HCT116 (cell line): ENCODE measurements around the gene RPS6KC1. TPM values are rescaled to one million over a fixed set of nuclear protein-coding genes. Genes with fewer than 3 reads are reported as not detected.

ENCODE experiments used
- ATAC-seq: fragments of 200-7000 bp; cut with Tn5 transposase; 2 replicates; pipeline ENCODE4 v1.9.1; 2020; ENCODE audit warnings: mild to moderate bottlenecking, moderate library complexity
- BruUV-seq: library from RNA; stranded (reverse); fragments of 400-500 nt; replicated peaks from 2 replicates; lab custom pipeline; 2021; lab: Mats Ljungman, UMichigan
- CTCF ChIA-PET: fragments of 300-600 bp; sonication (Branson Sonifier 250); formaldehyde crosslinking; loops from one replicate; lab custom pipeline; 2021; ENCODE audit warnings: antibody characterized with exemption; lab: Charles Lee
- POLR2A ChIA-PET: fragments of 300-600, 350-600 bp; sonication (Branson Sonifier 250); formaldehyde crosslinking; loops from one replicate; lab custom pipeline; 2021; ENCODE audit warnings: antibody characterized with exemption; lab: Charles Lee
- RAD21 ChIA-PET, 2 experiments: fragments of 300-600 bp; sonication (Branson Sonifier 250); formaldehyde crosslinking; loops; one replicate each; lab custom pipeline; 2023; ENCODE audit warnings: low total read pairs in 2 of 2; ENCODE audit not compliant: uncharacterized antibody in 2 of 2, unreplicated experiment in 2 of 2, low non-redundant PET in 1 of 2; lab: Charles Lee
- DNase-seq: peaks from one replicate; pipeline ENCODE4 v3.0.0-alpha.2; 2010; ENCODE audit warnings: low read depth, low spot score
- H2AFZ ChIP-seq: fragments of 200-600 bp; shearing (Covaris generic), sonication (generic); 2 replicates; pipeline ENCODE4 v1.6.1; 2017; ENCODE audit warnings: low read depth, mixed run types, mixed read lengths, antibody characterized with exemption, low read length; ENCODE audit not compliant: poor library complexity, severe bottlenecking
- H3K27ac ChIP-seq: 2 replicates; pipeline ENCODE4 v1.5.1; 2012; ENCODE audit warnings: low read depth, low read length
- H3K27me3 ChIP-seq: fragments of 200-600 bp; sonication (generic); 2 replicates; pipeline ENCODE4 v1.6.1; 2016; ENCODE audit warnings: mixed run types, low read length, mixed read lengths; ENCODE audit not compliant: insufficient read depth
- H3K36me3 ChIP-seq, 2 experiments: fragments of 200-500 bp in 1 of 2; fragments of 200-600 bp in 1 of 2; sonication (Bioruptor generic) in 1 of 2; sonication (generic) in 1 of 2; 2 replicates each; pipeline versions ENCODE4 v1.5.1 to v1.6.1; 2014 to 2016; ENCODE audit warnings: low read length in 2 of 2, inconsistent platforms in 1 of 2, mixed read lengths in 1 of 2, mixed run types in 1 of 2; ENCODE audit not compliant: insufficient read depth in 2 of 2, control insufficient read depth in 1 of 2
- H3K4me1 ChIP-seq, 2 experiments: fragments of 200-600 bp in 1 of 2; sonication (generic) in 1 of 2; 2 replicates each; pipeline versions ENCODE4 v1.5.1 to v1.6.1; 2012 to 2017; ENCODE audit warnings: low read length in 2 of 2, inconsistent platforms in 1 of 2, mild to moderate bottlenecking in 1 of 2, mixed read lengths in 1 of 2, mixed run types in 1 of 2, moderate library complexity in 1 of 2; ENCODE audit not compliant: insufficient read depth in 2 of 2, control insufficient read depth in 1 of 2
- H3K4me2 ChIP-seq: fragments of 200-600 bp; sonication (generic); 2 replicates; pipeline ENCODE4 v1.6.1; 2017; ENCODE audit warnings: mixed run types, low read length, mixed read lengths
- H3K4me3 ChIP-seq, 2 experiments: fragments of 200-600 bp in 1 of 2; sonication (generic) in 1 of 2; replicated peaks in 1 of 2; 2 replicates each; pipeline ENCODE4 v1.5.1; 2011 to 2016; ENCODE audit warnings: low read length in 2 of 2, control low read depth in 1 of 2, low read depth in 1 of 2, mild to moderate bottlenecking in 1 of 2, mixed read lengths in 1 of 2, mixed run types in 1 of 2
- H3K79me2 ChIP-seq: fragments of 200-600 bp; sonication (generic); 2 replicates; pipeline ENCODE4 v1.6.1; 2017; ENCODE audit warnings: mild to moderate bottlenecking, mixed run types, low read length, moderate library complexity, mixed read lengths; ENCODE audit not compliant: insufficient read depth
- H3K9ac ChIP-seq: fragments of 200-600 bp; sonication (generic); 2 replicates; pipeline ENCODE4 v1.6.1; 2016; ENCODE audit warnings: low read length, mixed read lengths
- H3K9me2 ChIP-seq: fragments of 200-600 bp; sonication (generic), shearing (Covaris generic); 2 replicates; pipeline ENCODE4 v1.6.1; 2017; ENCODE audit warnings: mixed run types, mild to moderate bottlenecking, moderate library complexity; ENCODE audit not compliant: insufficient read depth
- H3K9me3 ChIP-seq, 2 experiments: fragments of 200-500 bp in 1 of 2; fragments of 200-600 bp in 1 of 2; sonication (Bioruptor generic) in 1 of 2; sonication (generic) in 1 of 2; 2 replicates each; pipeline ENCODE4 v1.6.1; 2014 to 2017; ENCODE audit warnings: low read length in 2 of 2, mixed read lengths in 2 of 2, inconsistent platforms in 1 of 2, low read depth in 1 of 2, mild to moderate bottlenecking in 1 of 2, mixed run types in 1 of 2, moderate library complexity in 1 of 2; ENCODE audit not compliant: control insufficient read depth in 1 of 2, insufficient read depth in 1 of 2
- H4K20me1 ChIP-seq: fragments of 200-600 bp; sonication (generic), shearing (Covaris generic); 2 replicates; pipeline ENCODE4 v1.6.1; 2017; ENCODE audit warnings: mixed run types, mild to moderate bottlenecking, moderate library complexity; ENCODE audit not compliant: insufficient read depth
- CBX3 ChIP-seq: IDR thresholded peaks from 2 replicates; pipeline ENCODE4 v1.6.1; 2012; ENCODE audit warnings: low read depth
- EZH2 ChIP-seq: fragments of 200-600 bp; sonication (generic); IDR thresholded peaks from 2 replicates; pipeline ENCODE4 v1.6.1; 2017; ENCODE audit warnings: antibody characterized with exemption, mixed run types
- EZH2phosphoT487 ChIP-seq: fragments of 200-600 bp; IDR thresholded peaks from 2 replicates; pipeline ENCODE4 v1.6.1; 2018; ENCODE audit warnings: antibody characterized with exemption, borderline replicate concordance
- FOSL1 ChIP-seq: IDR thresholded peaks from 2 replicates; pipeline ENCODE4 v1.6.1; 2012; ENCODE audit warnings: low read depth
- JUND ChIP-seq: IDR thresholded peaks from 2 replicates; pipeline ENCODE4 v1.6.1; 2012
- POLR2A ChIP-seq: IDR thresholded peaks from 2 replicates; pipeline ENCODE4 v1.7.0; 2011; ENCODE audit warnings: borderline replicate concordance; ENCODE audit not compliant: insufficient read depth, insufficient read length; ENCODE audit errors: extremely low read depth
- POLR2AphosphoS5 ChIP-seq: IDR thresholded peaks from 2 replicates; pipeline ENCODE4 v1.6.1; 2011; ENCODE audit warnings: mild to moderate bottlenecking, low read depth, low read length, moderate library complexity
- RAD21 ChIP-seq: IDR thresholded peaks from 2 replicates; pipeline ENCODE4 v1.6.1; 2012; ENCODE audit warnings: low read depth, mild to moderate bottlenecking
- SP1 ChIP-seq: IDR thresholded peaks from 2 replicates; pipeline ENCODE4 v1.6.1; 2012; ENCODE audit warnings: low read depth
- SRF ChIP-seq: IDR thresholded peaks from 2 replicates; pipeline ENCODE4 v1.6.1; 2012; ENCODE audit warnings: low read depth
- ZFX ChIP-seq: fragments of 450-650 bp; IDR thresholded peaks from 2 replicates; pipeline ENCODE4 v1.6.1; 2017
- intact Hi-C: fragments of 100-400 bp; cut with micrococcal nuclease; formaldehyde crosslinking; loops from 2 replicates; pipeline ENCODE4 v1.10.0; 2022
- total RNA-seq: library from RNA; stranded (reverse); gene quantifications from one replicate; pipeline ENCODE4 v1.2.1, GENCODE V29; 2021; ENCODE audit not compliant: unreplicated experiment
- TF ChIP-seq, protein P1 (sequence below): IDR thresholded peaks from 2 replicates; pipeline ENCODE4 v1.6.1; 2012
- TF ChIP-seq, protein P2 (sequence below): IDR thresholded peaks from 2 replicates; pipeline ENCODE4 v1.6.1; 2011; ENCODE audit warnings: mild to moderate bottlenecking, low read length, moderate library complexity; ENCODE audit not compliant: insufficient replicate concordance; ENCODE audit errors: extremely low read depth
- TF ChIP-seq, protein P3 (sequence below), 3 experiments: fragments of 200-600 bp in 1 of 3; sonication (generic) in 1 of 3; IDR thresholded peaks in 2 of 3; conservative IDR thresholded peaks in 1 of 3; 2 replicates each; pipeline ENCODE4 v1.5.1; 2012 to 2017; ENCODE audit warnings: low read depth in 2 of 3, low read length in 2 of 3, antibody characterized with exemption in 1 of 3, borderline replicate concordance in 1 of 3, control low read depth in 1 of 3, mild to moderate bottlenecking in 1 of 3, mixed read lengths in 1 of 3, mixed run types in 1 of 3, moderate library complexity in 1 of 3; ENCODE audit not compliant: insufficient read depth in 1 of 3

The RPS6KC1 gene
- total RNA-seq, 1 experiment from 2014 or later, result 15.9 TPM

DNA sequence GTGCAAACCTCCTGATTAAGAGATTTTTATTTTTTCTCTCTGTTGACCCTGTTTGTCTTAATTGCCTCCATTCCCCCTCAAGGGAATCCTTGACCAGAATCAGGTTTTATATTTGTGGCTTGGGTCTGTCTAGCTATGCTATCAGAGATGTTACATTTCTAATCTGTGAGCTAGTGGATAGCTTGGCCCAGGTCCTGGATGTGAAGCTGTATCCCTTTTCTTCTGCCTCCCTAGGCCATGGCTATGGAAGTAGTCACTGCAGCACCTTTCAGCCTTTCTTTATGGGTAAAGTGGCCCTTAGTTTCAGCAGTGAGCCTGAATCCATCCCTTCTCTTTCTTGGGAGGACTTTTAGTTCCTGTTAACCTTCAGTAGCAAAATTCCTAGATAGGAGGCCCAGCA, 18.4 kb upstream of the RPS6KC1 start:
- H3K4me1 ChIP-seq, result no peaks in the 10 kb centered on the region
- no peaks in the 10 kb centered on the region for H3K36me3 ChIP-seq
- no peak overlapping the region for H3K27ac ChIP-seq
- no peaks in the 10 kb centered on the region for H3K27me3 ChIP-seq
- H3K79me2 ChIP-seq, result no peaks in the 10 kb centered on the region
- DNase-seq (no peak), ATAC-seq (no peak)
- no peak overlapping the region for H2AFZ ChIP-seq
- ChIA-PET CTCF (no interaction called here), RAD21 (no interaction called here), POLR2A (no interaction called here)
- intact Hi-C loops, result no loop called here
- no peaks in the 10 kb centered on the region for H3K9me2 ChIP-seq
- BruUV-seq, result no TSS peak
- H3K4me2 ChIP-seq, result no peak overlapping the region
- no peak overlapping the region for H3K9ac ChIP-seq
- no peaks in the 10 kb centered on the region for H3K9me3 ChIP-seq
- no peak overlapping the region for H3K4me3 ChIP-seq
- no peaks in the 10 kb centered on the region for H4K20me1 ChIP-seq
- TF ChIP-seq SRF (no peak), EZH2 (no peak), ZFX (no peak), RAD21 (no peak), EZH2phosphoT487 (no peak), POLR2AphosphoS5 (no peak), SP1 (no peak), JUND (no peak), CBX3 (no peak), POLR2A (no peak), FOSL1 (no peak)
- TF ChIP-seq, protein P1, sequence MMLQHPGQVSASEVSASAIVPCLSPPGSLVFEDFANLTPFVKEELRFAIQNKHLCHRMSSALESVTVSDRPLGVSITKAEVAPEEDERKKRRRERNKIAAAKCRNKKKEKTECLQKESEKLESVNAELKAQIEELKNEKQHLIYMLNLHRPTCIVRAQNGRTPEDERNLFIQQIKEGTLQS, result no peak
- TF ChIP-seq, protein P2, sequence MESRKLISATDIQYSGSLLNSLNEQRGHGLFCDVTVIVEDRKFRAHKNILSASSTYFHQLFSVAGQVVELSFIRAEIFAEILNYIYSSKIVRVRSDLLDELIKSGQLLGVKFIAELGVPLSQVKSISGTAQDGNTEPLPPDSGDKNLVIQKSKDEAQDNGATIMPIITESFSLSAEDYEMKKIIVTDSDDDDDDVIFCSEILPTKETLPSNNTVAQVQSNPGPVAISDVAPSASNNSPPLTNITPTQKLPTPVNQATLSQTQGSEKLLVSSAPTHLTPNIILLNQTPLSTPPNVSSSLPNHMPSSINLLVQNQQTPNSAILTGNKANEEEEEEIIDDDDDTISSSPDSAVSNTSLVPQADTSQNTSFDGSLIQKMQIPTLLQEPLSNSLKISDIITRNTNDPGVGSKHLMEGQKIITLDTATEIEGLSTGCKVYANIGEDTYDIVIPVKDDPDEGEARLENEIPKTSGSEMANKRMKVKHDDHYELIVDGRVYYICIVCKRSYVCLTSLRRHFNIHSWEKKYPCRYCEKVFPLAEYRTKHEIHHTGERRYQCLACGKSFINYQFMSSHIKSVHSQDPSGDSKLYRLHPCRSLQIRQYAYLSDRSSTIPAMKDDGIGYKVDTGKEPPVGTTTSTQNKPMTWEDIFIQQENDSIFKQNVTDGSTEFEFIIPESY, result no peak
- TF ChIP-seq, protein P3, sequence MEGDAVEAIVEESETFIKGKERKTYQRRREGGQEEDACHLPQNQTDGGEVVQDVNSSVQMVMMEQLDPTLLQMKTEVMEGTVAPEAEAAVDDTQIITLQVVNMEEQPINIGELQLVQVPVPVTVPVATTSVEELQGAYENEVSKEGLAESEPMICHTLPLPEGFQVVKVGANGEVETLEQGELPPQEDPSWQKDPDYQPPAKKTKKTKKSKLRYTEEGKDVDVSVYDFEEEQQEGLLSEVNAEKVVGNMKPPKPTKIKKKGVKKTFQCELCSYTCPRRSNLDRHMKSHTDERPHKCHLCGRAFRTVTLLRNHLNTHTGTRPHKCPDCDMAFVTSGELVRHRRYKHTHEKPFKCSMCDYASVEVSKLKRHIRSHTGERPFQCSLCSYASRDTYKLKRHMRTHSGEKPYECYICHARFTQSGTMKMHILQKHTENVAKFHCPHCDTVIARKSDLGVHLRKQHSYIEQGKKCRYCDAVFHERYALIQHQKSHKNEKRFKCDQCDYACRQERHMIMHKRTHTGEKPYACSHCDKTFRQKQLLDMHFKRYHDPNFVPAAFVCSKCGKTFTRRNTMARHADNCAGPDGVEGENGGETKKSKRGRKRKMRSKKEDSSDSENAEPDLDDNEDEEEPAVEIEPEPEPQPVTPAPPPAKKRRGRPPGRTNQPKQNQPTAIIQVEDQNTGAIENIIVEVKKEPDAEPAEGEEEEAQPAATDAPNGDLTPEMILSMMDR (IDR thresholded peaks at IDR 0.05 in 2 of 3, conservative IDR thresholded peaks at IDR 0.05 in 1 of 3; ENCODE audit: borderline replicate concordance in 1 of 3, insufficient read depth in 1 of 3, low read depth in 2 of 3, low read length in 2 of 3), result no peak
- TF ChIP-seq, all 23 proteins: peak for 0
